Measurements from ENCODE around the gene RPS15A.

The RPS15A gene

DNA sequence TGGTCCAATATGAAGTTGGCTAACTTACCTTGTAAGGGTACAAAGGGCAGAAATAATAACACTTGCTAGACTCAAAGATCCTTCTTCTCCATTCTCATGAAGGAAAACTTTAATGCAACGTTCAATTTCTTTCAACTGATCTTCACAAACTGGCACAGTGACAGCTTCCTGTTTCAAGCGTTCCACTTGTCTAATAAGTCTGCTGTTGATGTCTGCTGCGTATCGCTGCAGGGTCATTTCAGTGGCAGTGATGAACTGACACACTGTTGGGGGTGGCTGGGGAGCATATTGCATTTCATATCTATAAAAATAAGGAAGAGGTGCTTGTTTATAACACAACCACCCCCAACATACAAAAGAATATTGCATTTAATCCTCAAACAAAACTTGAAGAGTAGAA, 44.7 kb upstream of the RPS15A start:
- Histone ChIP-seq H3K27me3 (ENCODE audit: low read length) (no peaks in the 10 kb centered on the region), H3K9ac (ENCODE audit: low read length) (no peak overlapping the region), H3K79me2 (ENCODE audit: insufficient read depth, low read length) (no peaks in the 10 kb centered on the region), H3K4me3 (ENCODE audit: insufficient read depth, low read length, poor library complexity, severe bottlenecking) (no peak overlapping the region), H2AFZ (ENCODE audit: low read depth, low read length, severe bottlenecking) (no peak overlapping the region), H3K4me2 (ENCODE audit: low read depth, low read length, poor library complexity, severe bottlenecking) (no peak overlapping the region), H3K9me3 (ENCODE audit: insufficient read depth, low read length) (no peaks in the 10 kb centered on the region), H3F3A (ENCODE audit: insufficient read depth) (no peaks in the 10 kb centered on the region), H3K27ac (ENCODE audit: low read depth, low read length) (no peak overlapping the region), H4K20me1 (ENCODE audit: low read depth, low read length) (no peaks in the 10 kb centered on the region), H3K9me2 (replicated peaks; ENCODE audit: insufficient read depth, low read length) (no peaks in the 10 kb centered on the region), H3K36me3 (ENCODE audit: low read length) (peaks cover 72% of the 10 kb centered on the region)
- no peak for TF ChIP-seq EZH2phosphoT487 (conservative IDR thresholded peaks at IDR 0.05; ENCODE audit: low read length)
- TF ChIP-seq, protein P1, sequence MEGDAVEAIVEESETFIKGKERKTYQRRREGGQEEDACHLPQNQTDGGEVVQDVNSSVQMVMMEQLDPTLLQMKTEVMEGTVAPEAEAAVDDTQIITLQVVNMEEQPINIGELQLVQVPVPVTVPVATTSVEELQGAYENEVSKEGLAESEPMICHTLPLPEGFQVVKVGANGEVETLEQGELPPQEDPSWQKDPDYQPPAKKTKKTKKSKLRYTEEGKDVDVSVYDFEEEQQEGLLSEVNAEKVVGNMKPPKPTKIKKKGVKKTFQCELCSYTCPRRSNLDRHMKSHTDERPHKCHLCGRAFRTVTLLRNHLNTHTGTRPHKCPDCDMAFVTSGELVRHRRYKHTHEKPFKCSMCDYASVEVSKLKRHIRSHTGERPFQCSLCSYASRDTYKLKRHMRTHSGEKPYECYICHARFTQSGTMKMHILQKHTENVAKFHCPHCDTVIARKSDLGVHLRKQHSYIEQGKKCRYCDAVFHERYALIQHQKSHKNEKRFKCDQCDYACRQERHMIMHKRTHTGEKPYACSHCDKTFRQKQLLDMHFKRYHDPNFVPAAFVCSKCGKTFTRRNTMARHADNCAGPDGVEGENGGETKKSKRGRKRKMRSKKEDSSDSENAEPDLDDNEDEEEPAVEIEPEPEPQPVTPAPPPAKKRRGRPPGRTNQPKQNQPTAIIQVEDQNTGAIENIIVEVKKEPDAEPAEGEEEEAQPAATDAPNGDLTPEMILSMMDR (IDR thresholded peaks at IDR 0.05; ENCODE audit: insufficient read depth, low read length, poor library complexity, severe bottlenecking), result no peak

DNA sequence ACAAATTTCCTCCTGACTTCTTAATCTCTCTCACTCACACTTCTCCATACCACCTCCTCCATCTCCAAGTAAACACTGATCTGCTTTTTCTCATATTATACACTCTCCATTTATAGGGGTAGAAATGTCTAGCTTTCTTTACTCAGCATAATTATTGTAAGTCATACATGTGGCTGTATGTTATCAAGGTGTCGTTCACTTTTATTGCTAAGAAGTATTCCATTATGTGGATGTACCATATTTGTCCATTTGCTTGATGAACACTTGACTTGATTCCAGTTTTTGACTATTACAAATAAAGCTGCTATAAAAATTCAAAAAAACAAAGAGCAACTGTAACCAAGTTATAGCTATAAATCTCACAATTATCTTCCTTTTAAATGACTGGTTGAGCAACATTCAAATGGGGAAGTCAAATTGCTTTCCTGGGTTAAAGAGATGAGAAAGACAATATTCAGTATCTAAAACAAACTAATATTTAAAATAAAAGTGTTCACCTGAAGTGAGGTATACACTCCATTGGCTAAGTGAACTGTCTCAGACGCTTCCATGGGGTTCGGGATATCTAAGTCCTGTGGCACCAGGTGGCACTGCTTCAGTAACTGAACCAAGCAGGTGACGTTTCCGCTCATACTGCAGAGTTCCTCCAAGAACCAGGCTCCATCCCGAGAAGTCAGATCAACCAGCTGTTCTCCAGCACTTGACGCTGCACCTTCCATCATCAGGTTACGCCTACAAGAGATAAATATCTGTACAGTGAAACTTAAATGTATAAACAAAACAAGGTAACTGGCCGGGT, 43.8 kb upstream of the RPS15A start:
- Histone ChIP-seq H3K4me2 (ENCODE audit: low read depth, low read length, poor library complexity, severe bottlenecking) (no peak overlapping the region), H3K9ac (ENCODE audit: low read length) (no peak overlapping the region), H3K9me3 (ENCODE audit: insufficient read depth, low read length) (no peaks in the 10 kb centered on the region), H3K27ac (ENCODE audit: low read depth, low read length) (no peak overlapping the region), H3K9me2 (replicated peaks; ENCODE audit: insufficient read depth, low read length) (no peaks in the 10 kb centered on the region), H3K4me3 (ENCODE audit: insufficient read depth, low read length, poor library complexity, severe bottlenecking) (no peak overlapping the region), H3K79me2 (ENCODE audit: insufficient read depth, low read length) (no peaks in the 10 kb centered on the region), H3F3A (ENCODE audit: insufficient read depth) (no peaks in the 10 kb centered on the region), H2AFZ (ENCODE audit: low read depth, low read length, severe bottlenecking) (no peak overlapping the region), H3K36me3 (ENCODE audit: low read length) (peaks cover 72% of the 10 kb centered on the region), H3K27me3 (ENCODE audit: low read length) (no peaks in the 10 kb centered on the region), H4K20me1 (ENCODE audit: low read depth, low read length) (no peaks in the 10 kb centered on the region)
- TF ChIP-seq, protein P1 (IDR thresholded peaks at IDR 0.05; ENCODE audit: insufficient read depth, low read length, poor library complexity, severe bottlenecking), result no peak
- TF ChIP-seq EZH2phosphoT487 (conservative IDR thresholded peaks at IDR 0.05; ENCODE audit: low read length), result no peak

DNA sequence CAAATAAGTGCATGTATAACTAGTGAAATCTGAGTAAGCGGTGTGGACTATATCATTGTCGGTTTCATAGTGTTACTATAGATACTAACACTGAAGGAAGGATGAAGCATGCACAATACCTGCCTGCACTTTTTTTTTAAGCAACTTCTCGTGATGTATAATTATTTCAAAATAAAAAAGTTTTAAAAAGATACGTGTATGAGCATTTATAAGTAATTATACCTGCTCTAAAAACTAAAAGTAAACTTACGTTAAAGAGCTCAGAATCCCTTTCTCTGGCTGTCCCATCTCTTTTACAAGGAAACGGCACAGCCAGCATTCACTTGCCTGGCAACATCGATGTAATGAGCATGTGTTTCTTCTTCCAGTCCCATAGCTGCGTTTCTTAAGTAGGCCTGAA, 42.5 kb upstream of the RPS15A start:
- Histone ChIP-seq H3K36me3 (ENCODE audit: low read length) (peaks cover 69% of the 10 kb centered on the region), H3K9ac (ENCODE audit: low read length) (no peak overlapping the region), H3K4me2 (ENCODE audit: low read depth, low read length, poor library complexity, severe bottlenecking) (no peak overlapping the region), H3K79me2 (ENCODE audit: insufficient read depth, low read length) (no peaks in the 10 kb centered on the region), H4K20me1 (ENCODE audit: low read depth, low read length) (no peaks in the 10 kb centered on the region), H3K9me2 (replicated peaks; ENCODE audit: insufficient read depth, low read length) (no peaks in the 10 kb centered on the region), H3K27ac (ENCODE audit: low read depth, low read length) (no peak overlapping the region), H3K4me3 (ENCODE audit: insufficient read depth, low read length, poor library complexity, severe bottlenecking) (no peak overlapping the region), H3F3A (ENCODE audit: insufficient read depth) (no peaks in the 10 kb centered on the region), H2AFZ (ENCODE audit: low read depth, low read length, severe bottlenecking) (no peak overlapping the region), H3K27me3 (ENCODE audit: low read length) (no peaks in the 10 kb centered on the region), H3K9me3 (ENCODE audit: insufficient read depth, low read length) (no peaks in the 10 kb centered on the region)
- TF ChIP-seq, protein P1 (IDR thresholded peaks at IDR 0.05; ENCODE audit: insufficient read depth, low read length, poor library complexity, severe bottlenecking), result no peak
- TF ChIP-seq EZH2phosphoT487 (conservative IDR thresholded peaks at IDR 0.05; ENCODE audit: low read length), result no peak
